HepG2 (cell line): Measurements from ENCODE around the gene PNKD.

Experiments
- CBX2 ChIP-seq, 2 experiments: fragments of 200-600 bp in 1 of 2; sonication (generic); formaldehyde crosslinking in 1 of 2; IDR thresholded peaks; 2 replicates each; pipeline versions ENCODE4 v1.7.0 to v1.8.1; 2018 to 2022; ENCODE audit warnings: low read depth in 2 of 2, low read length in 1 of 2, mild to moderate bottlenecking in 1 of 2, missing genetic modification reagents in 1 of 2
- CBX5 ChIP-seq: sonication (generic); formaldehyde crosslinking; IDR thresholded peaks from 2 replicates; pipeline ENCODE4 v1.4.0; 2020; ENCODE audit warnings: missing genetic modification reagents, borderline replicate concordance
- KDM6A ChIP-seq: IDR thresholded peaks from 2 replicates; pipeline ENCODE4 v1.6.1; 2016; ENCODE audit warnings: low read depth
- POLR2A ChIP-seq, 2 experiments: IDR thresholded peaks; 2 replicates each; pipeline ENCODE4 v1.6.1; 2011; ENCODE audit warnings: low read depth in 2 of 2, low read length in 2 of 2, mild to moderate bottlenecking in 1 of 2, moderate library complexity in 1 of 2; ENCODE audit not compliant: insufficient read depth in 1 of 2
- ZKSCAN1 ChIP-seq: fragments of 150-350 bp; IDR thresholded peaks from 2 replicates; pipeline ENCODE4 v1.6.1; 2014; ENCODE audit warnings: low read length
- ZNF362 ChIP-seq: sonication (generic); formaldehyde crosslinking; IDR thresholded peaks from 2 replicates; pipeline ENCODE4 v1.4.0; 2020; ENCODE audit warnings: missing genetic modification reagents, mild to moderate bottlenecking, borderline replicate concordance

GRCh38 chr2:218310853-218311540, 40.7 kb downstream of the PNKD start:
- TF ChIP-seq CBX2 (IDR thresholded peaks at IDR 0.05; ENCODE audit: low read depth, low read length) = no peak
- TF ChIP-seq CBX2 (CRISPR knock-in tag; IDR thresholded peaks at IDR 0.05; ENCODE audit: low read depth) = no peak
- no peak for TF ChIP-seq POLR2A (IDR thresholded peaks at IDR 0.05; ENCODE audit: insufficient read depth in 1 of 2, low read depth in 2 of 2, low read length in 2 of 2)
- TF ChIP-seq ZKSCAN1 = no peak
- no peak for TF ChIP-seq ZNF362 (CRISPR knock-in tag)
- no peak for TF ChIP-seq CBX5 (CRISPR knock-in tag)
- TF ChIP-seq KDM6A = no peak
